ENCODE results near the gene LDLRAD2. TPM values are rescaled to one million over a fixed set of nuclear protein-coding genes. Genes with fewer than 3 reads are reported as not detected.
A peak's percentile ranks its signal among the peaks of the same experiment; 100 is the strongest.
"Not testable (repeated sequence)": the region's sequence is repeated elsewhere in the genome, so short reads cannot be mapped to it uniquely, and the experiment has no call there.

The LDLRAD2 gene
- total RNA-seq, 4 donors from 2014 or later = 0.38 to 3.3 (median 0.80) TPM; not detected in 1

DNA sequence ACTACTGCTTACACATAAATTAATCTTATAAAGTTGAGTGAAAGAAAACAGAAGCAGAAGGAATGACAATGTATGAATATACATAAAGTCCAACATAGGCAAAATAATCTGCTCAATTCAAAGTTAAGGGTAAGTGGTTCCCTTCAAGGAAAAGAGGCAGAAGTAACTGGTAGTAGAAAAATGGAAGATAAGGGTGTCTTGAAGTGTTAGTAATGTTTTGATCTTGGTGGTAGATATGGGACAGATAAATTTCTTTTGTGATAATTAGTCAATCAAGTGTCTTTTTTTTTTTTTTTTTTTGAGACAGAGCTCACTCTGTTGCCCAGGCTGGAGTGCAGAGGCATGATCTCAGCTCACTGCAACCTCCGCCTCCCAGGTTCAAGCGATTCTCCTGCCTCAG, 41.9 kb upstream of the LDLRAD2 start:
- Histone ChIP-seq H3K27me3 (no peaks in the 10 kb centered on the region), H3K9me3 (no peaks in the 10 kb centered on the region), H3K4me1 (peaks cover 0 to 6% (median 0%) of the 10 kb centered on the region in 4 donors), H3K4me3 (no peak overlapping the region), H3K27ac (no peak overlapping the region), H3K36me3 (no peaks in the 10 kb centered on the region)
- no peak for DNase-seq
- TF ChIP-seq, protein P1, sequence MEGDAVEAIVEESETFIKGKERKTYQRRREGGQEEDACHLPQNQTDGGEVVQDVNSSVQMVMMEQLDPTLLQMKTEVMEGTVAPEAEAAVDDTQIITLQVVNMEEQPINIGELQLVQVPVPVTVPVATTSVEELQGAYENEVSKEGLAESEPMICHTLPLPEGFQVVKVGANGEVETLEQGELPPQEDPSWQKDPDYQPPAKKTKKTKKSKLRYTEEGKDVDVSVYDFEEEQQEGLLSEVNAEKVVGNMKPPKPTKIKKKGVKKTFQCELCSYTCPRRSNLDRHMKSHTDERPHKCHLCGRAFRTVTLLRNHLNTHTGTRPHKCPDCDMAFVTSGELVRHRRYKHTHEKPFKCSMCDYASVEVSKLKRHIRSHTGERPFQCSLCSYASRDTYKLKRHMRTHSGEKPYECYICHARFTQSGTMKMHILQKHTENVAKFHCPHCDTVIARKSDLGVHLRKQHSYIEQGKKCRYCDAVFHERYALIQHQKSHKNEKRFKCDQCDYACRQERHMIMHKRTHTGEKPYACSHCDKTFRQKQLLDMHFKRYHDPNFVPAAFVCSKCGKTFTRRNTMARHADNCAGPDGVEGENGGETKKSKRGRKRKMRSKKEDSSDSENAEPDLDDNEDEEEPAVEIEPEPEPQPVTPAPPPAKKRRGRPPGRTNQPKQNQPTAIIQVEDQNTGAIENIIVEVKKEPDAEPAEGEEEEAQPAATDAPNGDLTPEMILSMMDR (IDR thresholded peaks at IDR 0.05) = no peak
- no peak for TF ChIP-seq POLR2A (IDR thresholded peaks at IDR 0.05)

DNA sequence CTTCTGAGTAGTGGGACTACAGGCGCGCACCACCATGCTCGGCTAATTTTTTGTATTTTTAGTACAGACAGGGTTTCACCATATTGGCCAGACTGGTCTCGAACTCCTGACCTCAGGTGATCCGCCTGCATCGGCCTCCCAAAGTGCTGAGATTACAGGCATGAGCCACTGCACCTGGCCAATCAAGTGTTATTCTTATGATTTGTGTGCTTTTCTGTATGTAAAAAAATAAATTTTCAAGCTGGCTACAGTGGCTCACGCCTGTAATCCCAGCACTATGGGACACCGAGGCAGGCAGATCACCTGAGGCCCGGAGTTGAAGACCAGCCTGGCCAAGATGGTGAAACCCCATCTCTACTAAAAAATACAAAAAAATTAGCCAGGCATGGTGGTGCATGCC, 41.5 kb upstream of the LDLRAD2 start:
- H3K4me1 ChIP-seq, H3K27ac ChIP-seq, H3K4me3 ChIP-seq, H3K36me3 ChIP-seq, H3K9me3 ChIP-seq, H3K27me3 ChIP-seq, DNase-seq: not testable (repeated sequence)

DNA sequence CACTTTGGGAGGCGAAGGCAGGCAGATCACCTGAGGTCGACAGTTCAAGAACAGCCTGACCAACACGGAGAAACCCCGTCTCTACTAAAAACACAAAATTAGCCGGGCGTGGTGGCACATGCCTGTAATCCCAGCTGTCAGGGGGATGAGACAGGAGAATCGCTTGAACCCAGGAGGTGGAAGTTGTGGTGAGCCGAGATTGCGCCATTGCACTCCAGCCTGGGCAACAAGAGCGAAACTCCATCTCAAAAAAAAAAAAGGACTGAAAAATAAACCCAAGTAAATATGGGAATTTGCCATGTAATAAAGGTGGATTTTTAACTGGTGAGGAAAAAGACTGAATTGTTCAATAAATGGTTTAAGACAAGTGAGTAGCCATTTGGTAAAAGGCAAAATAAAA, 40.4 kb upstream of the LDLRAD2 start:
- H3K4me1 ChIP-seq = peaks cover 0 to 13% (median 0%) of the 10 kb centered on the region in 4 donors
- not testable (repeated sequence) for H3K27me3 ChIP-seq, H3K36me3 ChIP-seq, DNase-seq, H3K27ac ChIP-seq, H3K4me3 ChIP-seq, H3K9me3 ChIP-seq

DNA sequence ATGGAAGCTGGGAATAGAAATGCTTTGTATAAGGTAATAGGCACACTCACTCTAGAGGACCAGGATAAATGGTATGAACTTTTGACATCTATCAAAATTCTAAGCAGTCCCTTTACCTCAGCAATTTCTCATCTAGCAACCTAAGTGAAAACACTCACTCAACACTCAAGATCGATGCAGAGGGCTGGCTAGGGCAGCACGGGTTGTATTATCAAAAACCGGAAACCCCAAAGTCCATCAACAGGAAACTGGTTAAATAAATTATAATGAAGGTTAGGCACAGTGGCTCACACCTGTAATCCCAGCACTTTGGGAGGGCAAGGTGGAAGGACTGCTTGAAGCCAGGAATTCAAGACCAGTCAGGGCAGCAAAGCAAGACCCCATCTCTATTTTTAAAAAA, 38.5 kb upstream of the LDLRAD2 start:
- Histone ChIP-seq H3K27me3 (no peaks in the 10 kb centered on the region), H3K36me3 (no peaks in the 10 kb centered on the region), H3K27ac (peak overlapping the region in 2 of 4 donors; percentile 2 to 49), H3K9me3 (no peaks in the 10 kb centered on the region), H3K4me3 (no peak overlapping the region), H3K4me1 (peaks cover 0 to 13% (median 0%) of the 10 kb centered on the region in 4 donors)
- DNase-seq = peak in 2 of 3 donors; percentile 60 to 64
- TF ChIP-seq POLR2A (IDR thresholded peaks at IDR 0.05) = no peak
- TF ChIP-seq, protein P1 (IDR thresholded peaks at IDR 0.05) = no peak

DNA sequence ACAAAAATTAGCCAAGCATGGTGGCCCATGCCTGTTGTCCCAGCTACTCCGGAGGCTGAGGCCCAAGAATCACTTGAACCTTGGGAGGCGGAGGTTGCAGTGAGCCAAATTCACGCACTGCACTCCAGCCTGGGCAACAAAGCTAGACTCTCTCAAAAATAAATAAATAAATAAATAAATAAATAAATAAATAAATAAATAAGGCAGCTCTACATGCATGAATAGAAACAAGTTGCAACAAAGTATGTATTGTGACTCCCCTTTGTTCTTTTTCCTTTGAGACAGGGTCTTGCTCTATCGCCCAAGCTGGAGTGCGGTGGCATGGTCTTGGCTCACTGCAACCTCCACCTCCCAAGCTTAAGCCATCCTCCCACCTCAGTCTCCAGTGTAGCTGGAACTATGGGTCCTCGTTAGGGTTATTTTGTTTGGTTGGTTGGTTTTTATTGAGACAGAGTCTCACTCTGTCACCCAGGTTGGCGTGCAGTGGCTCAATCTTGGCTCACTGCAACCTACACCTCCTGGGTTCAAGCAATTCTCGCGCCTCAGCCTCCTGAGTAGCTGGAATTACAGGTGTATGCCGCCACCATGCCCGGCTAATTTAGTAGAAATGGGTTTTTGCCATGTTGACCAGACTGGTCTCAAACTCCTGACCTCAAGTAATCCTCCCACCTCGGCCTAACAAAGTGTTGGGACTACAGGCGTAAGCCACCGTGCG, 37.1 kb upstream of the LDLRAD2 start:
- Histone ChIP-seq H3K9me3 (no peaks in the 10 kb centered on the region), H3K4me3 (no peak overlapping the region), H3K27ac (peak overlapping the region in 1 of 4 donors; percentile 49), H3K27me3 (no peaks in the 10 kb centered on the region), H3K36me3 (no peaks in the 10 kb centered on the region), H3K4me1 (peaks cover 0 to 13% (median 0%) of the 10 kb centered on the region in 4 donors)
- no peak for TF ChIP-seq POLR2A (IDR thresholded peaks at IDR 0.05)
- TF ChIP-seq, protein P1 (IDR thresholded peaks at IDR 0.05) = no peak
- DNase-seq = peak in 1 of 3 donors; percentile 39

DNA sequence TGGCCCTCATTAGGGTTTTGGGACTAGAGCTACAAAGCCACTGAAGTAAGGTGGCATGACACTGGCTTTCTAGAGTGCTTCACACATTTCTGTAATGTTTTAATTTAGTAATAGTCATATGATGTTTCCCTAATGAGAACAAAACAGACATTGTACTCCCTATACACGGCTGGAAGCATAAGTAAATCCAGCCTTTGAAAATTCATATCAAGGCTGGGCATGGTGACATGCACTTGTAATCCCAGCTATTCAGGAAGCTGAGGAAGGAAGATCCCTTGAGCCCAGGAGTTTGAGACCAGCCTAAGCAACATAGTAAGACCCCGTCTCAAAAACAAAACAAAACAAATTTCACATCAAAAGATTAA, 36.5 kb upstream of the LDLRAD2 start:
- no peak for DNase-seq
- Histone ChIP-seq H3K27ac (peak overlapping the region in 1 of 4 donors; percentile 4), H3K4me3 (no peak overlapping the region), H3K4me1 (peaks cover 0 to 15% (median 0%) of the 10 kb centered on the region in 4 donors), H3K9me3 (no peaks in the 10 kb centered on the region), H3K36me3 (no peaks in the 10 kb centered on the region), H3K27me3 (no peaks in the 10 kb centered on the region)
- TF ChIP-seq, protein P1 (IDR thresholded peaks at IDR 0.05) = no peak
- TF ChIP-seq POLR2A (IDR thresholded peaks at IDR 0.05) = no peak

Measured in Peyer's patch (tissue), 4 donors.